A549 (cell line): ENCODE data around the gene PODNL1. TPM values are rescaled to one million over a fixed set of nuclear protein-coding genes. Genes with fewer than 3 reads are reported as not detected.

Experiments
- polyA plus RNA-seq, 4 experiments: library from polyadenylated mRNA; depleted of rRNA in 3 of 4; stranded (reverse); fragments of >200 nt; fragmentation: RNase III in 1 of 4; extraction: RNeasy Plus Mini Kit Qiagen cat#74134 plus additional on column Dnase treatment in 1 of 4; gene quantifications; 2 replicates in 3 of 4; 3 replicates in 1 of 4; pipeline ENCODE4 v1.2.3, GENCODE V29; 2011 to 2017

The PODNL1 gene
- polyA plus RNA-seq, 2 of the 4 experiments (the other 2 are of a cell fraction): 0.79 to 1.3 TPM

Other genes with a start within 250 kb of the PODNL1 start
- gene MRI1, start 173.9 kb downstream of the PODNL1 start, polyA plus RNA-seq (2011; rRNA removed): 12.2 and 12.6 TPM in 2 replicates
- gene MRI1, start 173.9 kb downstream of the PODNL1 start, polyA plus RNA-seq (2017; fragmentation: RNase III; extraction: RNeasy Plus Mini Kit Qiagen cat#74134 plus additional on column Dnase treatment): 14.5 to 16.2 TPM (median 15.9 TPM) in 3 replicates
- 105 and 131 TPM in 2 replicates for gene C19orf53, start 164.0 kb downstream of the PODNL1 start, polyA plus RNA-seq (2011; rRNA removed)
- gene C19orf53, start 164.0 kb downstream of the PODNL1 start, polyA plus RNA-seq (2017; fragmentation: RNase III; extraction: RNeasy Plus Mini Kit Qiagen cat#74134 plus additional on column Dnase treatment): 143 to 146 TPM (median 144 TPM) in 3 replicates
- 1.6 and 1.7 TPM in 2 replicates for gene ZSWIM4, start 143.0 kb downstream of the PODNL1 start, polyA plus RNA-seq (2011; rRNA removed)
- gene ZSWIM4, start 143.0 kb downstream of the PODNL1 start, polyA plus RNA-seq (2017; fragmentation: RNase III; extraction: RNeasy Plus Mini Kit Qiagen cat#74134 plus additional on column Dnase treatment): 3.4 to 3.9 TPM (median 3.7 TPM) in 3 replicates
- gene NANOS3, start 61.3 kb downstream of the PODNL1 start, polyA plus RNA-seq (2011; rRNA removed): 0.31 and 0.53 TPM in 2 replicates
- 0.78 to 1.2 TPM (median 1.1 TPM) in 3 replicates for gene NANOS3, start 61.3 kb downstream of the PODNL1 start, polyA plus RNA-seq (2017; fragmentation: RNase III; extraction: RNeasy Plus Mini Kit Qiagen cat#74134 plus additional on column Dnase treatment)
- gene BRME1, start 32.3 kb downstream of the PODNL1 start, polyA plus RNA-seq (2011; rRNA removed): 0.09 and 0.12 TPM in 2 replicates
- gene BRME1, start 32.3 kb downstream of the PODNL1 start, polyA plus RNA-seq (2017; fragmentation: RNase III; extraction: RNeasy Plus Mini Kit Qiagen cat#74134 plus additional on column Dnase treatment): 1.1 to 2.3 TPM (median 1.2 TPM) in 3 replicates
- 4.7 and 4.8 TPM in 2 replicates for gene CC2D1A, start 32.2 kb downstream of the PODNL1 start, polyA plus RNA-seq (2011; rRNA removed)
- 13.9 to 15.3 TPM (median 14.0 TPM) in 3 replicates for gene CC2D1A, start 32.2 kb downstream of the PODNL1 start, polyA plus RNA-seq (2017; fragmentation: RNase III; extraction: RNeasy Plus Mini Kit Qiagen cat#74134 plus additional on column Dnase treatment)
- gene DCAF15, start 14.1 kb upstream of the PODNL1 start, polyA plus RNA-seq (2011; rRNA removed): 6.9 and 10.2 TPM in 2 replicates
- 21.1 to 23.0 TPM (median 21.5 TPM) in 3 replicates for gene DCAF15, start 14.1 kb upstream of the PODNL1 start, polyA plus RNA-seq (2017; fragmentation: RNase III; extraction: RNeasy Plus Mini Kit Qiagen cat#74134 plus additional on column Dnase treatment)
- 0.57 and 0.79 TPM in 2 replicates for gene RFX1, start 67.9 kb upstream of the PODNL1 start, polyA plus RNA-seq (2011; rRNA removed)
- 4.9 to 5.4 TPM (median 4.9 TPM) in 3 replicates for gene RFX1, start 67.9 kb upstream of the PODNL1 start, polyA plus RNA-seq (2017; fragmentation: RNase III; extraction: RNeasy Plus Mini Kit Qiagen cat#74134 plus additional on column Dnase treatment)
- gene RLN3, start 89.7 kb upstream of the PODNL1 start, polyA plus RNA-seq (2011; rRNA removed): not detected in 2 replicates
- gene RLN3, start 89.7 kb upstream of the PODNL1 start, polyA plus RNA-seq (2017; fragmentation: RNase III; extraction: RNeasy Plus Mini Kit Qiagen cat#74134 plus additional on column Dnase treatment): not detected in 3 replicates
- gene IL27RA, start 93.3 kb upstream of the PODNL1 start, polyA plus RNA-seq (2011; rRNA removed): 3.0 and 3.1 TPM in 2 replicates
- gene IL27RA, start 93.3 kb upstream of the PODNL1 start, polyA plus RNA-seq (2017; fragmentation: RNase III; extraction: RNeasy Plus Mini Kit Qiagen cat#74134 plus additional on column Dnase treatment): 4.0 to 4.6 TPM (median 4.5 TPM) in 3 replicates
- gene PALM3, start 123.7 kb upstream of the PODNL1 start, polyA plus RNA-seq (2011; rRNA removed): 0.73 and 0.96 TPM in 2 replicates
- gene PALM3, start 123.7 kb upstream of the PODNL1 start, polyA plus RNA-seq (2017; fragmentation: RNase III; extraction: RNeasy Plus Mini Kit Qiagen cat#74134 plus additional on column Dnase treatment): 7.9 to 12.1 TPM (median 10.2 TPM) in 3 replicates
- 1.3 and 1.9 TPM in 2 replicates for gene MISP3, start 134.4 kb upstream of the PODNL1 start, polyA plus RNA-seq (2011; rRNA removed)
- gene MISP3, start 134.4 kb upstream of the PODNL1 start, polyA plus RNA-seq (2017; fragmentation: RNase III; extraction: RNeasy Plus Mini Kit Qiagen cat#74134 plus additional on column Dnase treatment): 2.1 to 2.8 TPM (median 2.3 TPM) in 3 replicates
- not detected in 2 replicates for gene C19orf67, start 147.4 kb upstream of the PODNL1 start, polyA plus RNA-seq (2011; rRNA removed)
- gene C19orf67, start 147.4 kb upstream of the PODNL1 start, polyA plus RNA-seq (2017; fragmentation: RNase III; extraction: RNeasy Plus Mini Kit Qiagen cat#74134 plus additional on column Dnase treatment): not detected in 3 replicates
- gene SAMD1, start 152.3 kb upstream of the PODNL1 start, polyA plus RNA-seq (2011; rRNA removed): 7.7 and 8.4 TPM in 2 replicates
- gene SAMD1, start 152.3 kb upstream of the PODNL1 start, polyA plus RNA-seq (2017; fragmentation: RNase III; extraction: RNeasy Plus Mini Kit Qiagen cat#74134 plus additional on column Dnase treatment): 26.9 to 30.8 TPM (median 28.9 TPM) in 3 replicates
- gene PRKACA, start 179.3 kb upstream of the PODNL1 start, polyA plus RNA-seq (2011; rRNA removed): 10.0 and 12.0 TPM in 2 replicates
- 40.9 to 46.2 TPM (median 41.1 TPM) in 3 replicates for gene PRKACA, start 179.3 kb upstream of the PODNL1 start, polyA plus RNA-seq (2017; fragmentation: RNase III; extraction: RNeasy Plus Mini Kit Qiagen cat#74134 plus additional on column Dnase treatment)
- 12.1 and 17.1 TPM in 2 replicates for gene ASF1B, start 198.2 kb upstream of the PODNL1 start, polyA plus RNA-seq (2011; rRNA removed)
- 37.8 to 46.2 TPM (median 42.1 TPM) in 3 replicates for gene ASF1B, start 198.2 kb upstream of the PODNL1 start, polyA plus RNA-seq (2017; fragmentation: RNase III; extraction: RNeasy Plus Mini Kit Qiagen cat#74134 plus additional on column Dnase treatment)